IMR-90 (cell line): ENCODE data around the gene RYR2. TPM values are rescaled to one million over a fixed set of nuclear protein-coding genes. Genes with fewer than 3 reads are reported as not detected.
"Not testable (repeated sequence)": the region's sequence is repeated elsewhere in the genome, so short reads cannot be mapped to it uniquely, and the experiment has no call there.

Experiments used
- ATAC-seq: fragments of 200-7000 bp; cut with Tn5 transposase; 2 replicates; pipeline ENCODE4 v1.9.1; 2020; ENCODE audit warnings: low read depth, mild to moderate bottlenecking, moderate library complexity
- BruUV-seq: library from RNA; stranded (reverse); fragments of 400-500 nt; replicated peaks from 2 replicates; lab custom pipeline; 2021; lab: Mats Ljungman, UMichigan
- CTCF ChIA-PET: fragments of 300-600 bp; formaldehyde crosslinking; extraction: SDS; loops from one replicate; lab custom pipeline; 2021; ENCODE audit warnings: antibody characterized with exemption; lab: Yijun Ruan, JAX
- POLR2A ChIA-PET: fragments of 300-600 bp; sonication (Branson Sonifier 250); formaldehyde crosslinking; loops from one replicate; lab custom pipeline; 2022; ENCODE audit warnings: antibody characterized with exemption; ENCODE audit not compliant: unreplicated experiment; lab: Charles Lee
- DNase-seq: peaks from one replicate; pipeline ENCODE4 v3.0.0; 2013
- H2AFZ ChIP-seq: replicated peaks from 2 replicates; pipeline ENCODE3; 2013; ENCODE audit warnings: low read length, mild to moderate bottlenecking; ENCODE audit not compliant: poor library complexity
- H2AK5ac ChIP-seq: 2 replicates; pipeline ENCODE4 v1.6.1; 2013; ENCODE audit warnings: low read depth, low read length, inconsistent platforms
- H2AK9ac ChIP-seq: replicated peaks from 2 replicates; pipeline ENCODE3; 2013; ENCODE audit warnings: mild to moderate bottlenecking, low read depth, low read length, moderate library complexity; ENCODE audit not compliant: poor library complexity
- H2BK120ac ChIP-seq: 2 replicates; pipeline ENCODE4 v1.6.1; 2013; ENCODE audit warnings: low read depth, low read length, inconsistent platforms
- H2BK15ac ChIP-seq: 3 replicates; pipeline ENCODE4 v1.6.1; 2013; ENCODE audit warnings: low read depth, low read length, inconsistent platforms
- H2BK20ac ChIP-seq: 2 replicates; pipeline ENCODE4 v1.6.1; 2013; ENCODE audit warnings: low read depth, mild to moderate bottlenecking, inconsistent platforms, low read length, moderate library complexity
- H2BK5ac ChIP-seq: 2 replicates; pipeline ENCODE4 v1.6.1; 2013; ENCODE audit warnings: mild to moderate bottlenecking, low read depth, low read length, inconsistent platforms; ENCODE audit not compliant: poor library complexity, severe bottlenecking
- H3K14ac ChIP-seq: replicated peaks from 2 replicates; pipeline ENCODE4 v1.6.1; 2013; ENCODE audit warnings: low read depth, low read length, inconsistent platforms
- H3K18ac ChIP-seq: 2 replicates; pipeline ENCODE4 v1.6.1; 2013; ENCODE audit warnings: low read depth, low read length, control low read depth
- H3K23ac ChIP-seq: 2 replicates; pipeline ENCODE4 v1.6.1; 2013; ENCODE audit warnings: low read depth, low read length, inconsistent platforms
- H3K27ac ChIP-seq: 2 replicates; pipeline ENCODE4 v1.5.1; 2013; ENCODE audit warnings: mild to moderate bottlenecking, control low read depth, low read length; ENCODE audit not compliant: insufficient read depth
- H3K27me3 ChIP-seq: 2 replicates; pipeline ENCODE4 v1.6.1; 2013; ENCODE audit warnings: low read length; ENCODE audit not compliant: control insufficient read depth, insufficient read depth
- H3K36me3 ChIP-seq: 2 replicates; pipeline ENCODE4 v1.6.1; 2013; ENCODE audit warnings: low read length, mixed read lengths; ENCODE audit not compliant: control insufficient read depth, insufficient read depth
- H3K4ac ChIP-seq: 2 replicates; pipeline ENCODE4 v1.6.1; 2013; ENCODE audit warnings: low read depth, low read length, inconsistent platforms
- H3K4me1 ChIP-seq: 2 replicates; pipeline ENCODE4 v1.6.1; 2013; ENCODE audit warnings: low read length, mixed read lengths; ENCODE audit not compliant: control insufficient read depth, insufficient read depth
- H3K4me2 ChIP-seq: 2 replicates; pipeline ENCODE4 v1.6.1; 2013; ENCODE audit warnings: low read depth, mild to moderate bottlenecking, control low read depth, low read length, moderate library complexity
- H3K4me3 ChIP-seq: 2 replicates; pipeline ENCODE4 v1.5.1; 2013; ENCODE audit warnings: low read depth, mild to moderate bottlenecking, control low read depth, low read length, moderate library complexity; ENCODE audit not compliant: insufficient read depth
- H3K56ac ChIP-seq: 2 replicates; pipeline ENCODE4 v1.6.1; 2013; ENCODE audit warnings: low read length, inconsistent platforms; ENCODE audit not compliant: insufficient read depth; ENCODE audit errors: extremely low read depth
- H3K79me1 ChIP-seq, 2 experiments: 2 replicates each; pipeline ENCODE4 v1.6.1; 2013; ENCODE audit warnings: low read length in 2 of 2, inconsistent platforms in 1 of 2, low read depth in 1 of 2
- H3K9ac ChIP-seq: 2 replicates; pipeline ENCODE4 v1.6.1; 2013; ENCODE audit warnings: low read depth, low read length, control low read depth
- H3K9me1 ChIP-seq: 2 replicates; pipeline ENCODE4 v1.6.1; 2013; ENCODE audit warnings: low read length, inconsistent platforms; ENCODE audit not compliant: insufficient read depth
- H3K9me3 ChIP-seq: 2 replicates; pipeline ENCODE4 v1.6.1; 2013; ENCODE audit warnings: low read length; ENCODE audit not compliant: control insufficient read depth, insufficient read depth
- H4K20me1 ChIP-seq: 2 replicates; pipeline ENCODE4 v1.6.1; 2013; ENCODE audit warnings: low read length, inconsistent platforms; ENCODE audit not compliant: insufficient read depth
- H4K5ac ChIP-seq: 2 replicates; pipeline ENCODE4 v1.6.1; 2013; ENCODE audit warnings: mild to moderate bottlenecking, low read depth, low read length, control low read depth
- H4K8ac ChIP-seq, 2 experiments: 2 replicates each; pipeline ENCODE4 v1.6.1; 2013; ENCODE audit warnings: low read depth in 2 of 2, low read length in 2 of 2, control low read depth in 1 of 2, inconsistent platforms in 1 of 2
- H4K91ac ChIP-seq: 2 replicates; pipeline ENCODE4 v1.6.1; 2013; ENCODE audit warnings: low read depth, low read length, inconsistent platforms; ENCODE audit not compliant: insufficient read depth
- MXI1 ChIP-seq: IDR thresholded peaks from 2 replicates; pipeline ENCODE4 v1.6.1; 2012; ENCODE audit warnings: low read depth, mild to moderate bottlenecking, low read length, moderate library complexity, borderline replicate concordance
- RCOR1 ChIP-seq: IDR thresholded peaks from 2 replicates; pipeline ENCODE4 v1.6.1; 2012; ENCODE audit warnings: mild to moderate bottlenecking, low read length, improper control_type of control experiment; ENCODE audit not compliant: insufficient replicate concordance
- WGBS, 2 experiments: methylation state at CpG; one replicate each; pipeline versions ENCODE4 v1.1.5 to v1.1.7; 2013; ENCODE audit warnings: missing lambda C conversion rate in 2 of 2; ENCODE audit not compliant: insufficient read length in 1 of 2; ENCODE audit errors: extremely low coverage in 2 of 2; 5-methylcytosine and 5-hydroxymethylcytosine counted together
- dilution Hi-C: fragments of 300-500 bp; cut with HindIII; formaldehyde crosslinking; loops from one replicate; pipeline ENCODE4 v1.14.3; 2018; ENCODE audit warnings: low sequenced_read_pairs; ENCODE audit not compliant: unreplicated experiment
- in situ Hi-C: fragments of 300-500 bp; cut with MboI; formaldehyde crosslinking; loops from 3 replicates; pipeline ENCODE4 v1.14.3; 2019; ENCODE audit warnings: low sequenced_read_pairs, inconsistent platforms, mixed read lengths
- intact Hi-C: fragments of 100-400 bp; cut with micrococcal nuclease; formaldehyde crosslinking; loops from 2 replicates; pipeline ENCODE4 v1.10.0; 2022
- polyA plus RNA-seq, 3 experiments: library from polyadenylated mRNA; depleted of rRNA; stranded (reverse); fragments of >200 nt; gene quantifications; 2 replicates each; pipeline ENCODE4 v1.2.3, GENCODE V29; 2012; ENCODE audit warnings: low replicate concordance in 1 of 3
- total RNA-seq: library from RNA; depleted of rRNA; stranded (reverse); fragments of >200 nt; gene quantifications from 2 replicates; pipeline ENCODE4 v1.2.3, GENCODE V29; 2012

RYR2 gene
- total and polyA plus RNA-seq, 2 of the 4 experiments (the other 2 are of a cell fraction) = not detected

GRCh38 chr1:237817277-237817676 lies 775.3 kb downstream of the RYR2 start:
- intact Hi-C loops = no loop called here
- BruUV-seq = no TSS peak
- Histone ChIP-seq H2AK9ac (no peak overlapping the region), H3K27me3 (no peaks in the 10 kb centered on the region), H2BK120ac (no peak overlapping the region), H2BK20ac (no peak overlapping the region), H4K5ac (no peak overlapping the region), H4K20me1 (no peaks in the 10 kb centered on the region), H3K79me1 (no peaks in the 10 kb centered on the region), H3K14ac (no peak overlapping the region), H4K91ac (no peak overlapping the region), H3K4me3 (no peak overlapping the region), H3K27ac (no peak overlapping the region), H3K9ac (no peak overlapping the region), H3K18ac (no peak overlapping the region), H3K4me2 (no peak overlapping the region), H3K9me3 (peaks cover 1% of the 10 kb centered on the region; the same call in 1 of the 2 replicates), H2AFZ (no peak overlapping the region), H3K4ac (no peak overlapping the region), H3K9me1 (no peaks in the 10 kb centered on the region), H3K36me3 (no peaks in the 10 kb centered on the region), H2AK5ac (no peak overlapping the region), H2BK15ac (no peak overlapping the region), H3K23ac (no peak overlapping the region), H3K56ac (no peak overlapping the region), H3K4me1 (no peaks in the 10 kb centered on the region), H2BK5ac (no peak overlapping the region), H4K8ac (no peak overlapping the region)
- DNase-seq (no peak), ATAC-seq (peak; percentile 35)
- WGBS, 2 experiments = no CpG with 5 or more reads among the region's 1 CpG
- ChIA-PET POLR2A (interaction anchor here (0.6 kb wide), 1 partner anchor 101 kb away, joined by 3 read pairs; no protein-coding TSS in a partner anchor), CTCF (interaction anchor here (0.6 to 1.2 kb wide), 3 partner anchors 34 to 1277 kb away, joined by 3 read pairs; no protein-coding TSS in a partner anchor)
- in situ Hi-C loops = no loop called here
- TF ChIP-seq MXI1 (no peak), RCOR1 (no peak)
- dilution Hi-C loops = no loop called here

DNA sequence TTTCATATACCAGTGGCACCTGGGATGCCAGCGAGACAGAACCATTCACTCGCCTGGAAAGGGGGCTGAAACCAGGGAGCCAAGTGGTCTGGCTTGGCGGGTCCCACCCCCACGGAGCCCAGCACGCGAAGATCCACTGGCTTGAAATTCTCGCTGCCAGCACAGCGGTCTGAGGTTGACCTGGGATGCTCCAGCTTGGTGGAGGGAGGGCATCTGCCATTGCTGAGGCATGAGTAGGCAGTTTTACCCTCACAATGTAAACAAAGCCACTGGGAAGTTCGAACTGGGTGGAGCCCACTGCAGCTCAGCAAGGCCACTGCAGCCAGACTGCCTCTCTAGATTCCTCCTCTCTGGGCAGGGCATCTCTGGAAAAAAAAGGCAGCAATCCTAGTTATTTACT lies 778.6 kb downstream of the RYR2 start:
- H4K20me1 ChIP-seq, H3K4ac ChIP-seq, H2BK5ac ChIP-seq, H3K79me1 ChIP-seq, H3K18ac ChIP-seq, intact Hi-C loops, POLR2A ChIA-PET, H4K5ac ChIP-seq, CTCF ChIA-PET, H3K56ac ChIP-seq, dilution Hi-C loops, ATAC-seq, H3K9me3 ChIP-seq, H3K4me2 ChIP-seq, H4K91ac ChIP-seq, H2AK9ac ChIP-seq, H3K27ac ChIP-seq, H4K8ac ChIP-seq, H2BK20ac ChIP-seq, H3K4me1 ChIP-seq, H3K27me3 ChIP-seq, H3K36me3 ChIP-seq, BruUV-seq, in situ Hi-C loops, H3K9ac ChIP-seq, H3K9me1 ChIP-seq, H2BK15ac ChIP-seq, H3K23ac ChIP-seq, H2BK120ac ChIP-seq, H2AFZ ChIP-seq, H3K14ac ChIP-seq, H3K4me3 ChIP-seq, H2AK5ac ChIP-seq, DNase-seq: not testable (repeated sequence)
- no CpG with 5 or more reads among the region's 9 CpGs for WGBS, 2 experiments
